Measurements from ENCODE around the gene SMG6.

Gene SMG6

GRCh38 chr17:2050300-2051060, 253.1 kb downstream of the SMG6 start:
- H3K36me3 ChIP-seq (ENCODE audit: control insufficient read depth, insufficient read depth, low read length): no peaks in the 10 kb centered on the region
- peak overlapping the region; percentile 50 for H3K4me3 ChIP-seq (replicated peaks; ENCODE audit: low read depth, low read length)
- DNase-seq (ENCODE audit: extremely low read depth, insufficient read length): peak; percentile 74
- H3K27me3 ChIP-seq (replicated peaks; ENCODE audit: control insufficient read depth, insufficient read depth, low read length): no peaks in the 10 kb centered on the region
- no peak for TF ChIP-seq CTCF (IDR thresholded peaks at IDR 0.05; ENCODE audit: insufficient read depth, low read length, poor library complexity, severe bottlenecking)

- no peaks in the 10 kb centered on the region for H3K27me3 ChIP-seq (replicated peaks; ENCODE audit: control insufficient read depth, insufficient read depth, low read length)
- no peak for TF ChIP-seq CTCF (IDR thresholded peaks at IDR 0.05; ENCODE audit: insufficient read depth, low read length, poor library complexity, severe bottlenecking)
- DNase-seq (ENCODE audit: extremely low read depth, insufficient read length): peak; percentile 91
- H3K36me3 ChIP-seq (ENCODE audit: control insufficient read depth, insufficient read depth, low read length): no peaks in the 10 kb centered on the region
- peak overlapping the region; percentile 66 for H3K4me3 ChIP-seq (replicated peaks; ENCODE audit: low read depth, low read length)
Measured at GRCh38 chr17:2049333-2050299, 254.0 kb downstream of the SMG6 start.

- Histone ChIP-seq H3K27me3 (replicated peaks; ENCODE audit: control insufficient read depth, insufficient read depth, low read length) (no peaks in the 10 kb centered on the region), H3K36me3 (ENCODE audit: control insufficient read depth, insufficient read depth, low read length) (peaks cover 5% of the 10 kb centered on the region), H3K4me3 (replicated peaks; ENCODE audit: low read depth, low read length) (peak overlapping the region; percentile 66; the same call in 1 of the 2 replicates)
- TF ChIP-seq CTCF (IDR thresholded peaks at IDR 0.05; ENCODE audit: insufficient read depth, low read length, poor library complexity, severe bottlenecking): no peak
- DNase-seq (ENCODE audit: extremely low read depth, insufficient read length): no peak
Measured at GRCh38 chr17:2048805-2049204, 254.8 kb downstream of the SMG6 start.

- H3K27me3 ChIP-seq (replicated peaks; ENCODE audit: control insufficient read depth, insufficient read depth, low read length): no peaks in the 10 kb centered on the region
- no peak for TF ChIP-seq CTCF (IDR thresholded peaks at IDR 0.05; ENCODE audit: insufficient read depth, low read length, poor library complexity, severe bottlenecking)
- peaks cover 5% of the 10 kb centered on the region for H3K36me3 ChIP-seq (ENCODE audit: control insufficient read depth, insufficient read depth, low read length)
- no peak for DNase-seq (ENCODE audit: extremely low read depth, insufficient read length)
- no peak overlapping the region for H3K4me3 ChIP-seq (replicated peaks; ENCODE audit: low read depth, low read length)
Measured at GRCh38 chr17:2047590-2047989, 256.0 kb downstream of the SMG6 start.

GRCh38 chr17:2044263-2044894, 259.2 kb downstream of the SMG6 start:
- no peaks in the 10 kb centered on the region for H3K27me3 ChIP-seq (replicated peaks; ENCODE audit: control insufficient read depth, insufficient read depth, low read length)
- no peak for DNase-seq (ENCODE audit: extremely low read depth, insufficient read length)
- peaks cover 11% of the 10 kb centered on the region for H3K36me3 ChIP-seq (ENCODE audit: control insufficient read depth, insufficient read depth, low read length)
- no peak overlapping the region for H3K4me3 ChIP-seq (replicated peaks; ENCODE audit: low read depth, low read length)
- TF ChIP-seq CTCF (IDR thresholded peaks at IDR 0.05; ENCODE audit: insufficient read depth, low read length, poor library complexity, severe bottlenecking): no peak
